ENCODE results near the gene SMAD7. TPM values are rescaled to one million over a fixed set of nuclear protein-coding genes. Genes with fewer than 3 reads are reported as not detected.

Gene SMAD7
- total and polyA plus RNA-seq, 2 donors (not counting 1 experiment from before 2014, with no cell fraction given): 6.1 to 16.3 TPM

- Histone ChIP-seq H3K79me2 (ENCODE audit: control insufficient read depth, insufficient read depth, low read length) (peaks cover 79% of the 10 kb centered on the region), H3K27me3 (ENCODE audit: control insufficient read depth, insufficient read depth, low read length) (no peaks in the 10 kb centered on the region), H3K9ac (ENCODE audit: insufficient read depth, low read length) (peak overlapping the region; percentile 40), H3K9me3 (ENCODE audit: control insufficient read depth, insufficient read depth, low read depth, low read length) (no peaks in the 10 kb centered on the region), H3K4me2 (ENCODE audit: extremely low read depth, insufficient read depth, low read length) (peak overlapping the region; percentile 94), H2AFZ (ENCODE audit: low read length) (no peak overlapping the region), H3K4me3 (replicated peaks in 1 of 4; ENCODE audit: control extremely low read depth in 1 of 4, insufficient read depth in 1 of 4, low read depth in 3 of 4, low read length in 4 of 4) (peak overlapping the region in 3 of 4 experiments; percentile 7 to 36 (median 21)), H3K36me3 (ENCODE audit: control insufficient read depth, insufficient read depth, low read length) (peaks cover 1% of the 10 kb centered on the region), H3K4me1 (ENCODE audit: control insufficient read depth, extremely low read depth, insufficient read depth, low read length) (peaks cover 57% of the 10 kb centered on the region), H4K20me1 (ENCODE audit: control insufficient read depth, extremely low read depth, insufficient read depth, low read length) (no peaks in the 10 kb centered on the region), H3K27ac (ENCODE audit: insufficient read depth, low read length) (peak overlapping the region; percentile 72)
- DNase-seq (ENCODE audit: low read depth in 2 of 2): peak; percentile 42 to 79
- no peak for TF ChIP-seq CTCF (conservative IDR thresholded peaks at IDR 0.05 in 1 of 2, IDR thresholded peaks at IDR 0.05 in 1 of 2; ENCODE audit: low read depth in 1 of 2, low read length in 2 of 2)
- TF ChIP-seq EZH2 (IDR thresholded peaks at IDR 0.05; ENCODE audit: low read length, missing control alignments): no peak
These were observed 11.3 kb downstream of the SMAD7 start for GRCh38 chr18:48939205-48940097.

GRCh38 chr18:48938827-48939204 is 11.9 kb downstream of the SMAD7 start:
- Histone ChIP-seq H3K4me2 (ENCODE audit: extremely low read depth, insufficient read depth, low read length) (peak overlapping the region; percentile 72), H3K9ac (ENCODE audit: insufficient read depth, low read length) (no peak overlapping the region), H3K27me3 (ENCODE audit: control insufficient read depth, insufficient read depth, low read length) (no peaks in the 10 kb centered on the region), H2AFZ (ENCODE audit: low read length) (no peak overlapping the region), H3K79me2 (ENCODE audit: control insufficient read depth, insufficient read depth, low read length) (peaks cover 78% of the 10 kb centered on the region), H3K4me3 (replicated peaks in 1 of 4; ENCODE audit: control extremely low read depth in 1 of 4, insufficient read depth in 1 of 4, low read depth in 3 of 4, low read length in 4 of 4) (peak overlapping the region in 1 of 4 experiments; percentile 36), H3K9me3 (ENCODE audit: control insufficient read depth, insufficient read depth, low read depth, low read length) (no peaks in the 10 kb centered on the region), H3K4me1 (ENCODE audit: control insufficient read depth, extremely low read depth, insufficient read depth, low read length) (peaks cover 58% of the 10 kb centered on the region), H3K27ac (ENCODE audit: insufficient read depth, low read length) (peak overlapping the region; percentile 30), H4K20me1 (ENCODE audit: control insufficient read depth, extremely low read depth, insufficient read depth, low read length) (no peaks in the 10 kb centered on the region), H3K36me3 (ENCODE audit: control insufficient read depth, insufficient read depth, low read length) (no peaks in the 10 kb centered on the region)
- TF ChIP-seq CTCF (conservative IDR thresholded peaks at IDR 0.05 in 1 of 2, IDR thresholded peaks at IDR 0.05 in 1 of 2; ENCODE audit: low read depth in 1 of 2, low read length in 2 of 2) (no peak), EZH2 (IDR thresholded peaks at IDR 0.05; ENCODE audit: low read length, missing control alignments) (no peak)
- no peak for DNase-seq (ENCODE audit: low read depth in 2 of 2)

- Histone ChIP-seq H3K27me3 (ENCODE audit: control insufficient read depth, insufficient read depth, low read length) (no peaks in the 10 kb centered on the region), H3K4me2 (ENCODE audit: extremely low read depth, insufficient read depth, low read length) (peak overlapping the region; percentile 72), H3K4me1 (ENCODE audit: control insufficient read depth, extremely low read depth, insufficient read depth, low read length) (peaks cover 57% of the 10 kb centered on the region), H3K79me2 (ENCODE audit: control insufficient read depth, insufficient read depth, low read length) (peaks cover 78% of the 10 kb centered on the region), H4K20me1 (ENCODE audit: control insufficient read depth, extremely low read depth, insufficient read depth, low read length) (no peaks in the 10 kb centered on the region), H3K27ac (ENCODE audit: insufficient read depth, low read length) (peak overlapping the region; percentile 30), H2AFZ (ENCODE audit: low read length) (no peak overlapping the region), H3K9ac (ENCODE audit: insufficient read depth, low read length) (no peak overlapping the region), H3K4me3 (replicated peaks in 1 of 4; ENCODE audit: control extremely low read depth in 1 of 4, insufficient read depth in 1 of 4, low read depth in 3 of 4, low read length in 4 of 4) (no peak overlapping the region), H3K9me3 (ENCODE audit: control insufficient read depth, insufficient read depth, low read depth, low read length) (no peaks in the 10 kb centered on the region), H3K36me3 (ENCODE audit: control insufficient read depth, insufficient read depth, low read length) (no peaks in the 10 kb centered on the region)
- no peak for DNase-seq (ENCODE audit: low read depth in 2 of 2)
- TF ChIP-seq EZH2 (IDR thresholded peaks at IDR 0.05; ENCODE audit: low read length, missing control alignments) (no peak), CTCF (conservative IDR thresholded peaks at IDR 0.05 in 1 of 2, IDR thresholded peaks at IDR 0.05 in 1 of 2; ENCODE audit: low read depth in 1 of 2, low read length in 2 of 2) (no peak)
These were observed 12.7 kb downstream of the SMAD7 start for GRCh38 chr18:48937869-48938750.

All from fibroblast of lung (primary cell).